ENCODE measurements around the gene SLC12A2. TPM values are rescaled to one million over a fixed set of nuclear protein-coding genes. Genes with fewer than 3 reads are reported as not detected.

The SLC12A2 gene
- polyA plus RNA-seq, result 1 to 10 TPM; 1.9 to 5.9 (median 3.5) TPM

GRCh38 chr5:128083033-128083810, at the start of gene SLC12A2:
SLC12A2 (plus strand) TSS chr5:128083766; CDS start chr5:128083955, 189 bp downstream.
- 0 to 1% (median 1%) methylated on average over 83 to 104 of the region's 104 CpGs for WGBS, 3 donors
- peak within 1 kb of the TSS; percentile 93 for H3K27ac ChIP-seq (ENCODE audit: low read depth, low read length)

- no peak overlapping the region for H3K27ac ChIP-seq (ENCODE audit: low read depth, low read length)
- WGBS, 3 donors, result 84 to 91% (median 85%) methylated on average over 4 of the region's 4 CpGs
Observed at GRCh38 chr5:128035689-128036088, 47.9 kb upstream of the SLC12A2 start.

- 9 to 37% (median 26%) methylated on average over 1 of the region's 1 CpG for WGBS, 3 donors
- H3K27ac ChIP-seq (ENCODE audit: low read depth, low read length), result no peak overlapping the region
Observed at GRCh38 chr5:128036950-128037349, 46.6 kb upstream of the SLC12A2 start.

- H3K27ac ChIP-seq (ENCODE audit: low read depth, low read length), result no peak overlapping the region
Observed at GRCh38 chr5:128038643-128039042, 44.9 kb upstream of the SLC12A2 start.

- no peak overlapping the region for H3K27ac ChIP-seq (ENCODE audit: low read depth, low read length)
- 88 to 98% (median 91%) methylated on average over 1 of the region's 1 CpG for WGBS, 3 donors
Observed at GRCh38 chr5:128040927-128041326, 42.6 kb upstream of the SLC12A2 start.

- H3K27ac ChIP-seq (ENCODE audit: low read depth, low read length), result no peak overlapping the region
Observed at GRCh38 chr5:128052780-128053179, 30.8 kb upstream of the SLC12A2 start.

- WGBS, 3 donors, result 74 to 97% (median 89%) methylated on average over 3 of the region's 3 CpGs
- H3K27ac ChIP-seq (ENCODE audit: low read depth, low read length), result no peak overlapping the region
Observed at GRCh38 chr5:128053291-128053954, 30.1 kb upstream of the SLC12A2 start.

GRCh38 chr5:128060644-128061385, 22.8 kb upstream of the SLC12A2 start:
- no peak overlapping the region for H3K27ac ChIP-seq (ENCODE audit: low read depth, low read length)
- 100% methylated on average over 1 of the region's 1 CpG for WGBS, 3 donors

GRCh38 chr5:128062172-128062746, 21.3 kb upstream of the SLC12A2 start:
- no peak overlapping the region for H3K27ac ChIP-seq (ENCODE audit: low read depth, low read length)
- 77 to 85% (median 82%) methylated on average over 4 of the region's 4 CpGs for WGBS, 3 donors

GRCh38 chr5:128074171-128074570, 9.4 kb upstream of the SLC12A2 start:
- no peak overlapping the region for H3K27ac ChIP-seq (ENCODE audit: low read depth, low read length)

GRCh38 chr5:128074953-128075352, 8.6 kb upstream of the SLC12A2 start:
- no peak overlapping the region for H3K27ac ChIP-seq (ENCODE audit: low read depth, low read length)

- WGBS, 3 donors, result 79 to 97% (median 94%) methylated on average over 2 of the region's 2 CpGs
- no peak overlapping the region for H3K27ac ChIP-seq (ENCODE audit: low read depth, low read length)
Observed at GRCh38 chr5:128077526-128077925, 6.0 kb upstream of the SLC12A2 start.

- H3K27ac ChIP-seq (ENCODE audit: low read depth, low read length), result no peak overlapping the region
- 41 to 68% (median 60%) methylated on average over 5 of the region's 5 CpGs for WGBS, 3 donors
Observed at GRCh38 chr5:128081111-128081851, 2.3 kb upstream of the SLC12A2 start.

GRCh38 chr5:128082551-128083032, 974 bp upstream of the SLC12A2 start:
- H3K27ac ChIP-seq (ENCODE audit: low read depth, low read length), result no peak overlapping the region
- 0 to 1% (median 0%) methylated on average over 25 of the region's 25 CpGs for WGBS, 3 donors

- peak overlapping the region; percentile 93 for H3K27ac ChIP-seq (ENCODE audit: low read depth, low read length)
- WGBS, 3 donors, result 0 to 1% (median 1%) methylated on average over 32 to 53 of the region's 53 CpGs
Observed at GRCh38 chr5:128083811-128084227, 253 bp downstream of the SLC12A2 start.

- 1 to 3% (median 3%) methylated on average over 54 to 71 of the region's 71 CpGs for WGBS, 3 donors
- no peak overlapping the region for H3K27ac ChIP-seq (ENCODE audit: low read depth, low read length)
Observed at GRCh38 chr5:128084228-128085167, 932 bp downstream of the SLC12A2 start.

- WGBS, 3 donors, result 25 to 74% (median 72%) methylated on average over 4 of the region's 4 CpGs
- no peak overlapping the region for H3K27ac ChIP-seq (ENCODE audit: low read depth, low read length)
Observed at GRCh38 chr5:128085413-128085812, 1.8 kb downstream of the SLC12A2 start.

Data from adipose tissue (tissue), 3 donors.